ENCODE data around the gene CEP295NL. TPM values are rescaled to one million over a fixed set of nuclear protein-coding genes. Genes with fewer than 3 reads are reported as not detected.
"Not testable (repeated sequence)": the region's sequence is repeated elsewhere in the genome, so short reads cannot be mapped to it uniquely, and the experiment has no call there.

The CEP295NL gene
- polyA plus RNA-seq, 3 donors: 0.07 to 0.24 TPM; not detected in 1

- DNase-seq (ENCODE audit: low read depth in 3 of 3, low spot score in 2 of 3): no peak
Measured at GRCh38 chr17:78905541-78905940, 2.5 kb upstream of the CEP295NL start.

DNA sequence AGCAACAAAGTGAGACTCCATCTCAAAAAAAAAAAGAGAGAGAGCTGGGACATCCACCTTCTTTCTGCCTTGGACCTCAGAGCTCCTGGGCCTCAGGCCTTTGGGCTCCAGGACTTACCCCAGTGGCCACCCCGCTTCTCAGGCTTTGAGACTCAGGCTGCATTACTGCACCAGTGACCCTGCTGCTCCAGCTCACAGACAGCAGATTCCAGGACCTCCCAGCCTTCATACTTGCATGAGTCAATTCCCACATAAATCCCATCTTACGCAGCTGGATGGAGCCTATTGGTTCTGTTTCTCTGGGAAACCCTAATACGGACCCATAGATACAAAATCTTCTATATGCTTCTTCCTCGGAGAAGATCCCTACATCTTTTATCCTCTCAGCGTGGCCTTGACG lies 2.1 kb upstream of the CEP295NL start:
- no peak for DNase-seq (ENCODE audit: low read depth in 3 of 3, low spot score in 2 of 3)

DNA sequence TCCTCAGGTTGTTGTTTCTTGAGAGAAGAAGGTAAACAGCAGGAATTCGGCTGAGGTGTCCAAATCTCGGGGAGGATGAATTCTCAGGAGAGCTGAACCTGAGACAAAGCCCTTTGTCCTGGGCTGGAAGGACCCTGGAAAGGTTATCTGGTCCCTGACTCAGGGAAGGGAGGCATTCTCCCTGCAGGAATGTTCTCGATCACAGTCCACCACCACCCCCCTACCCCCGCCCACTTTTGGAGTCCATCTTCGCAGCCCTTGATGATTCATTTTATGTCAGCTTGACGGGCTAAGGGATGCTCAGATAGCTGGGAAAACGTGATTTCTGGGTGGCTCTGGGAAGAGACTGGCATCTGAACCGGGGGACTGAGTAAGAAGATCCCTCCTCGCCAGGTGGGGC lies 1.4 kb upstream of the CEP295NL start:
- DNase-seq (ENCODE audit: low read depth in 3 of 3, low spot score in 2 of 3): no peak

GRCh38 chr17:78902231-78902630 lies 770 bp downstream of the CEP295NL start:
- not testable (repeated sequence) for DNase-seq (ENCODE audit: low read depth in 3 of 3, low spot score in 2 of 3)

- DNase-seq (ENCODE audit: low read depth in 3 of 3, low spot score in 2 of 3): no peak
Measured at GRCh38 chr17:78901806-78902205, 1.2 kb downstream of the CEP295NL start.

DNA sequence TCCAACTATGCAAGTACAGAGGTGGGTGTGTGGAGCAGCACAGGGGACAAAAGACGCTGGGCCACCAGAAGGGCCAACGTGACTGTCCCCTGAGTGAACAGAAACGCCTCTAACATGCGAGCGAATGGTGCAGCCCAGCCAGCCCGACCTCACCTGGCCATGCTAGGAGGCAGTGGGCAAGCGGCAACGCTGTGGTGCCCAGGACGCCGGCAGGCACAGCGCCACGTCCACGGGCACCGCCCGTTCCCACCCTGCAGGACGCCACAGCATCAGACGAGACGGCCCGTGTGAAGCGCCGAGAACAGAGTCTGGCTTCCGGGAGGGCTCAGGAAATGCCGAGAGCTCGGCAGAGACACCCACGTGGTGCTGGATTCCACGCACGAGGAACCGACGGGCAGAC lies 2.2 kb downstream of the CEP295NL start:
- no peak for DNase-seq (ENCODE audit: low read depth in 3 of 3, low spot score in 2 of 3)

GRCh38 chr17:78899361-78900260 lies 3.4 kb downstream of the CEP295NL start:
- DNase-seq (ENCODE audit: low read depth in 3 of 3, low spot score in 2 of 3): no peak

- no peak for DNase-seq (ENCODE audit: low read depth in 3 of 3, low spot score in 2 of 3)
Measured at GRCh38 chr17:78898947-78899346, 4.1 kb downstream of the CEP295NL start.

GRCh38 chr17:78898075-78898836 lies 4.7 kb downstream of the CEP295NL start:
- no peak for DNase-seq (ENCODE audit: low read depth in 3 of 3, low spot score in 2 of 3)

DNA sequence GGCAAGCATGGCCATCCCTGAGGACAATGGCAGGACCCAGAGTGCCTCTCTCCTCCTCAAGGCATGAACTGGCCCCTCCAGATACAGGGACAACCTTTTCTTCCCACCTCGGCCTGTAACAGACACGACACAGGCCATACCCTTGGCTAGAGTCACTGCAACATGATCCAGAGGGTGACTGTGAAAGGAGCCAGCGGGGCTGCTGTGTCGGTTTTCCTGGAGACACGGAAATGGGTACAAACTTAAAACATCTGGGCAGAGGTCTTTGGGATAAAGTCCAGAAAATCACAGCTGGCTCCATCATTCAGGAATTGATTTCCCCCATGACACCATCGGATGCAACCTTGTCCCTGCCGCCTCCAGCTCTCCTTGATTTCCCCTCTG lies 5.3 kb downstream of the CEP295NL start:
- DNase-seq (ENCODE audit: low read depth in 3 of 3, low spot score in 2 of 3): no peak

GRCh38 chr17:78896834-78897663 lies 6.0 kb downstream of the CEP295NL start:
- no peak for DNase-seq (ENCODE audit: low read depth in 3 of 3, low spot score in 2 of 3)

DNA sequence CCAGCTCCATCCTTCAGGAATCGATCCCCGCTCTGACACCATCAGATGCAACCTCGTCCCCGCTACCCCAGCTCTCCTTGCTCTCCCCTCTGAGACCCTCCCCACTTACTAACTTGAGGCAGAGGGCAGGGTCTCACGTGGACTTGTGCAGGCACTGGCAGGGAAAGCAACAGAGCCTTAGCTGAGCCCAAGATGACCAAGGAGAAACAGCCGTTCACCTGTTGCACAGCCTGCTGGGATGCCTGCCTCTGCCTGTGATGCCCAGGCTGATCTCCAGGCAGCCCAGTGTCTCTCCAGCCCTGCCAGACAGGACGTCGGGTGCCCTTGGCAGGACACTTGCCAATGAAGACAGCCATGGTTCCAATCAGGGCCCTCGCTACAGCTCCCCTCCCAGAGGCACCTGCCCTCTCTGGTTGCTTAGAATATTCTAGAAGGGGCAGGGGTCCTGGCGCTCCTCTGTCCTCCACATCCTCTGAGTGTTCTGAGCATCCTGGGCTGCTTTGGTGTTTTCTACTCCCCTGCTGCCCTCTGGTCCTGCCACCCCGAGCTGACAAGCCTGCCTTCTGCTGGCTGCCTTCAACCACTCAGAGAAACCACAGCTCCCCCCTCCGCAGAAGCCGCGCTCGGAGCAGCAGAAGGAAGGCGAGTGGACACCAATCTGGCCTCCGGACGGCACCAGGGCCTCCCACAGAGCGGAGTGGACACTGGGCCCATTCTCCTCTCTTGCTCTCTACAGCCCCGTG lies 6.7 kb downstream of the CEP295NL start:
- DNase-seq (ENCODE audit: low read depth in 3 of 3, low spot score in 2 of 3): no peak

- no peak for DNase-seq (ENCODE audit: low read depth in 3 of 3, low spot score in 2 of 3)
Measured at GRCh38 chr17:78895322-78895721, 7.7 kb downstream of the CEP295NL start.

GRCh38 chr17:78893684-78894083 lies 9.3 kb downstream of the CEP295NL start:
- no peak for DNase-seq (ENCODE audit: low read depth in 3 of 3, low spot score in 2 of 3)

DNA sequence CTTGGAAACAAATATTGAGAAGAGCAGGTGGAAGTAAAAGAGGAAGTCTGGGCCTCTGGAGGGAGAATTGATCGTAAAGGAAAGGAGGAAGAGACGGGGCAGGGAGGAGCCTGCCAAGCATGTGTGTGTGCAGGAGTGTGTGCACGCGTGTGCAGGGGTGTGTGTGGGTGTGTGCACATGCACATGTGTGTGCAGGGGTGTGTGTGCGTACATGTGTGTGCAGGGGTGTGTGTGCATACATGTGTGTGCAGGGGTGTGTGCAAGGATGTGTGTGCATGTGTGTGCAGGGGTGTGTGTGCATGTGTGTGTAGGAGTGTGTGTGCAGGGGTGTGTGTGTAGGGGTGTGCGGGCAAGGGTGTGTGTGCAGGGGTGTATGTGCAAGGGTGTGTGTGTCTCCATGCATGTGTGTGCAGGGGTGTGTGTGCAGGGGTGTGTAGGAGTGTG lies 10.0 kb downstream of the CEP295NL start:
- no peak for DNase-seq (ENCODE audit: low read depth in 3 of 3, low spot score in 2 of 3)

DNA sequence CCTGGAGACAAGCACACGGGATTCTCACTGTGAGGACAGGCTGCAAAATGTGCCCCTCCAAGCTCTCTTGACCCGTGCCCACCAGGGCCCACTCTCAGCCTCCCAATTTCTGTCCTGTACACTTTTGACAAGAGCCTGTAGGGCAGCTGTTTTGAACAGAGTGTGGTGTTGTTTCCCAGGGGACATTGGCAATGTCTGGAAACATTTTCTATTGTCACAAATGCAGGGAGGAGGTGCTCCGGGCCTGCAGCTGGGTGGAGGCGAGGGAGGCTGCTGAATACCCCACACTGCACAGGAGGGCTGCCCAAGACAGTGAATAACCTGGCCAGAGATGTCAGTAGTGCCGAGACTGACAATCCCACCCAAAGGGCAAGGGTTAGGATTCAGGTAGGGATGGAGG lies 10.5 kb downstream of the CEP295NL start:
- DNase-seq (ENCODE audit: low read depth in 3 of 3, low spot score in 2 of 3): no peak

GRCh38 chr17:78892062-78892456 lies 10.9 kb downstream of the CEP295NL start:
- DNase-seq (ENCODE audit: low read depth in 3 of 3, low spot score in 2 of 3): no peak

- DNase-seq (ENCODE audit: low read depth in 3 of 3, low spot score in 2 of 3): no peak
Measured at GRCh38 chr17:78891406-78892061, 11.5 kb downstream of the CEP295NL start.

- DNase-seq (ENCODE audit: low read depth in 3 of 3, low spot score in 2 of 3): no peak
Measured at GRCh38 chr17:78890498-78890897, 12.5 kb downstream of the CEP295NL start.

DNA sequence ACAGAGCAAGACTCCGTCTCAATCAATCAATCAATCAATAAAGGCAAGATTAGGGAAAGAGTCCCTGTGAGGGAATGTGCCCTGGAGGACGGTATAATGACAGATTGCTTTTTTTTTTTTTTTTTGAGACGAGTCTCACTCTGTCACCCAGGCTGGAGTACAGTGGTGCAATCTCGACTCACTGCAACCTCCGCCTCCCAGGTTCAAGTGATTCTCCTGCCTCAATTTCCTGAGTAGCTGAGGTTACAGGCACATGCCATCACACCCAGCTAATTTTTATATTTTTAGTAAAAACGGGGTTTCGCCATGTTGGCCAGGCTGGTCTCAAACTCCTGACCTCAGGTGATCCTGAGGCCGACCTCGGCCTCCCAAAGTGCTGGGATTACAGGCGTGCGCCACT lies 12.9 kb downstream of the CEP295NL start:
- DNase-seq (ENCODE audit: low read depth in 3 of 3, low spot score in 2 of 3): not testable (repeated sequence)

Data from right renal cortex interstitium (tissue), 3 donors.